Activated CD8-positive, alpha-beta memory T cell treated with anti-CD3 and anti-CD28 coated beads for 48 hours (primary cell): Measurements from ENCODE around the gene CENPW.
A peak's percentile ranks its signal among the peaks of the same experiment; 100 is the strongest.

Experiments
- DNase-seq, 3 experiments: peaks; one replicate each; pipeline ENCODE4 v3.0.0-alpha.2; 2020; ENCODE audit warnings: low read depth in 2 of 3, low spot score in 2 of 3

Gene CENPW

DNA sequence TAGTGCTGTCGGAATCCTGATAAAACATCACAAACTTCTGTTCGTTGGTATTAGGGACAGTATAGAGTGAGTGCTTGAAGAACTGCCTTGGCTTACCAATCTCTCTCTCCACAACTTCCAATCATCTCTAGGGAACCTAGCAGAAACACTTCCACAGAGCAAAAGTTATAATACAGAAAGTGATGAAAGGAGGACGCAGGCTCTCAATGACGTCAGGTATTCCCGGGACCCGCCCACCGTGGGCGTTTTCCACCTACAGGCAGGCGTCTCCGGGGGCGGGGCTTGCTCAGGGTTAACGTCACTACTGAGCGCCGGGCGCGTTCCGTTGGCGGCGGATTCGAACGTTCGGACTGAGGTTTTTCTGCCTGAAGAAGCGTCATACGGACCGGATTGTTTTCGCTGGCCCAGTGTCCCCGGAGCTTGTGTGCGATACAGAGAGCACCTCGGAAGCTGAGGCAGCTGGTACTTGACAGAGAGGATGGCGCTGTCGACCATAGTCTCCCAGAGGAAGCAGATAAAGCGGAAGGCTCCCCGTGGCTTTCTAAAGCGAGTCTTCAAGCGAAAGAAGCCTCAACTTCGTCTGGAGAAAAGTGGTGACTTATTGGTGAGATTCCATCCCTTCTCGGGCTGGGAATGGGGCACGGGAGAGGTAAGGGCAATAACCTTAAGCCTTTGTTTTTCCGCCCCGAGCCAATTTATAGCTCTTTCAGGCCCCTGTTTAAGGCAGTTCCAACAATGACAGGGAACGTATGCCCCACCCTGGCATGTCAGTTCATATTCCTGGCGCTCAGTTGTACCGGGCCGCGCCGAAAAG, at the start of gene CENPW:
Gene CENPW, plus strand, starts transcription at position 320 of the 814 bp plus-strand sequence. Its CDS starts 159 bp downstream, at position 479.
- peak; percentile 82 to 95 (median 92) for DNase-seq

DNA sequence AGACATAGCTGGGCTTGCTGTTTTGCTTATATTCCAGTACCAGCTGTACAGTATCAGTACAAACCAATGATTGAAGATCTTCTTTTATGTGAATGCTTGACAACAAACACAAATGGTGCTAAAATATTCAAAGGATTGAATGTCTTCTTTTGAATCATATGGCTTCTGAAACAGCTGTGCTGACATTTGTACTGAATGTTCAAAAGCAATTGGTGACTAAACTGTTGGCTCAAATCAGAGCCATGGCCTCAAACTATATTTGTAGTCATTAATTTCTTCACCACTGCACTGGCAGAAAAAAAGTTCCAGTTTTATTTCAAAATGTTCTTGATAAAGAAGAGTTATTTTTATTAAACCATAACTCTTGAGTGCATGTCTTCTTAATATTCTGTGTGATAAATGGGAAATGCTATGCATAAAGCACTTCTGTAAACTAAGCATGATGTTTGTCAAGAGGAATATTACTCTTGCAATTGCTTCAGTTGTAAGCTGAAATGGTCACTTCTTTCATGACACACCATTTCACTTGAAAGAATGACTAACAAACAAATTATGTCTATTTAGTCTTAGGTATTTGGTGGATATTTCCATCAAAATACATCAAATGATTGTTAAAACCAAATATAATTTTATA, 45.9 kb upstream of the CENPW start:
- no peak for DNase-seq

DNA sequence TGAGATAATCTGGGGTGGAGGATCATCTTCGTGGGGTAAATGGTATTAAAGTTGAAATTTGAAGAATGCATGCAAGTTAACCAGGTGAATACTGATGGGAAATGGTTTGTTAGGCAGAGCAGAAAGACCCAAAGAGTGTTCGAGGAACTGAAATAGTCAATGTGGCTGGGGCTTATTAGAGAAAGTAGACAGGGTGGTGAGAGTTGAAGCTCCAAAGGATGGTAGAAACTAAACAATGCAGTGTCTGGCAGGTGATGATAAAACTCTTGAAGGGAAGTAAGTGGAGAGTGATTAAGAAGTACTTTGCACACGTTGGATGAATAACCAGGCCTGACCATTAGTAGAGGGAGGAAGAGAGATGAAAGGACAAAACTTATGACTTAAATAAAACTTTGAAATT, 39.8 kb upstream of the CENPW start:
- DNase-seq = no peak

- DNase-seq = no peak
These were observed 39.2 kb upstream of the CENPW start for GRCh38 chr6:126300735-126301134.

- DNase-seq = no peak
These were observed 37.7 kb upstream of the CENPW start for GRCh38 chr6:126302191-126302590.

- no peak for DNase-seq
These were observed 32.1 kb upstream of the CENPW start for GRCh38 chr6:126307849-126308248.

DNA sequence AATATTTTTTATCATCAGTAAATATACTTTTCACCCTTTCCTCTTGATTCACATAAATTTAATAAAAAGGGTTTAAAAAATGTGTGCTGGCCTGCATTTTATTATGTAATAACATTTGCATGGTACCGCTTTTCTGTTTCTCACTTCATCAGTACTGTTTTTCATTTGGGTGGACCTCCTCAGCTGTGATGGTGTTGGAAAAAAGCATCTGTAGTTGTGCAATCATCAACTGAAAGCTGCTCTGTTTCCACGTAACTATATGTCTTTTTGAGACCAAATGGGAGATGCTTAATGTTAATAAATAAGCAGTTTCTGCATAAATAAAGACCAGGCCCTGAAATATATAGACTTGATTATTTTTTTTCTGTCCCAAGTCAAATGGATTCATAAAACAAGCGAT, 31.6 kb upstream of the CENPW start:
- no peak for DNase-seq

DNA sequence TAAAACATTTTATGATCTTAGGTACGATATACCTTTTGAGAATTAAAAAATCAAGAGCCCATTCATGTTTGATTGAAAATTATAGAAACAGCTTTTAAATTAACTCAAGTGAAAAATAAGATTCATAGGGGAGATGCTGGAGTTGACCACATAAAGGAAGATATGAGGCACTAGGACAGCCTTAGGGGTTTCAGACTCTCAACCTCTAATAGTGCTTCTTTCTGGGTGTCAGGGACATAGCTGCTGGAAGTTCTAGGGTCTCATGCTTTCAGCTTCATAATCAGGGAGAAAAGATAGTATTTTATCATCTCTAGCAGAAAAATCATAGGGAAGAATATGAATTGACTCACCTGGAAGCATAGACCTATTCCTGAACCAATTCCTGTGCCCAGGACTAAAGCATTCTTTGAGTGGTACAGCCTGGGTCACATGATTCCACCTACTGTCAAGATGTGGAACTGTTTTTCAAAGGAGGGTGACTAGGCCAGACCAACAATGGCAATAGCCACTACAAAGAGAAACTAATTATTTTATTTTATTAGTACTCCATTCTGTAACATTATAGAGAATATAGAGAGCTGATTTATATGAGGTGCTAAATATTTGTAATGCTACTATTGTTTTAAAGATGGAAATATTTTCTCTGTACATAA, 27.8 kb upstream of the CENPW start:
- DNase-seq = no peak

DNA sequence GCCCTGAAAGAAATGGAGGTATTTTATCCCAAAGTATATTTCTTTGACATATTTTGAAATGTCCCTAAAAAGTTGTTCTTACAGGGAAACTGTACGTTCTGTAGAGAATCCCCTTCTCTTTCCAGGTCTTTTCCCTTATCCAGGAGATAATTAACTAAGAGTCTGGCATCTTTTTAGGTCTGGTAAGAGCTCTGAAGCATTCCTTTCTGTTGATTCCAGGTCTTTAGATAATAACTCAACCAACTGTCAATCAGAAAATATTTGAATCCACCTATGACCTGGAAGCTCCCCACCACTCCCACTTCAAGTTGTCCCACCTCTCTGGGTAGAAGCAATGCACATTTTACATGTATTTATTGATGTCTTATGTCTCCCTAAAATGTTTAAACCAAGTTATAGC, 26.0 kb upstream of the CENPW start:
- DNase-seq = no peak

GRCh38 chr6:126318797-126319196, 21.1 kb upstream of the CENPW start:
- DNase-seq = no peak

- no peak for DNase-seq
These were observed 6.2 kb upstream of the CENPW start for GRCh38 chr6:126333729-126334128.

DNA sequence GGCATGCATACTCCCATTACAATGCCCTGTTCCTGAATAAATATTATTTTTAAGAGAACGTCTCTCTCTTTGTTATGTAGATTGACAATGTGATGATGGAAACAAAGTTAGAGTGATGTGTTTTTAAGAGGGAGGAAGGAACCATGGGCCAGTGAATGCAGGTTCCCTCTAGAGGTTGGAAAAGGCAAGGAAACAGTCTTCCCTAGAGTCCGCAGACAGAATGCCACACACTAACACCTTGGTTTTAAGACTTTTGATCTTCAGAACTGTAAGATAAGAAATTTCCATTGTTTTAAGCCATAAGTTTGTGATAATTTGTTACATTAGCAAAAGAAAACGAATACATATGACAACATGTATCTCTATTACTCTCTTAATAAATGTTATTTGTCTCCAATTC, 4.7 kb upstream of the CENPW start:
- no peak for DNase-seq

GRCh38 chr6:126337323-126337722, 2.6 kb upstream of the CENPW start:
- no peak for DNase-seq

GRCh38 chr6:126341126-126341525, 1.2 kb downstream of the CENPW start:
- DNase-seq = no peak

DNA sequence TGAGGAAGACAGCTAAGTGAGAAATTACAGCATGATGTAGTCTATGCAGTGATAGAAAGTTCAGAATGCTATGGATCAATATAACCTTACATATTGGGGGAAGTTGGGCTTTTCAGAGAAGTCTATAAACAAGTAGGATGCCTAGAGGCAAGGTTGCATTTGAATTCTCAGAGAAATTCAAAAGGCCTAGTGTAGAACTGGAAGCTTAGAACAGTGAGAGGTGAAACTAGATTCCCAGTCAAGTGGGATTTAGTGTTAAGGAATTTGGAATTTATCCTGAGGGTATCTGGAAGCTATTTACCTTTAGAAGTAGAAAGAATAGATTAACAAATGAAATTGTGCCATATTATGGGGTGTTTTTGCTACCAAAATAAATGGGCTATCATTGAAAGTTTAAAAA, 4.3 kb downstream of the CENPW start:
- no peak for DNase-seq

- no peak for DNase-seq
These were observed 12.0 kb downstream of the CENPW start for GRCh38 chr6:126351960-126352359.

DNA sequence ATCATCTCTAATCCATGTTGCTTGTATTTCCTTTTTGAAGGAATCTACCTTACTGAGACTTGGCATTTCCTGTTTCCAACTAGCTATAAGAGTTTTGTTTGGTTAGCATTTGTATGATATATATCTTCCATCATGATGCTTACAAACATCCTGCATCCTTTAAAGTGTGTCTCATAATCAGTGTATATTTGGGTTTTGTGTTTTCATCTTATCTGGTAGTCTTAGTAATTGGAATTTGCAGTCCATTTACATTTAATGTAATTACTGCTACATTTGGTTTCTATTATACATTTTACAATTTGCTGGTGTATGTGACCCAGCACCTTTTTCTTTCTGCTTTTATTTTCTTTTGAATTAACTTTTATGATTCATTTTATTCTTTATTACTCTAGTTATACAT, 12.6 kb downstream of the CENPW start:
- no peak for DNase-seq

DNA sequence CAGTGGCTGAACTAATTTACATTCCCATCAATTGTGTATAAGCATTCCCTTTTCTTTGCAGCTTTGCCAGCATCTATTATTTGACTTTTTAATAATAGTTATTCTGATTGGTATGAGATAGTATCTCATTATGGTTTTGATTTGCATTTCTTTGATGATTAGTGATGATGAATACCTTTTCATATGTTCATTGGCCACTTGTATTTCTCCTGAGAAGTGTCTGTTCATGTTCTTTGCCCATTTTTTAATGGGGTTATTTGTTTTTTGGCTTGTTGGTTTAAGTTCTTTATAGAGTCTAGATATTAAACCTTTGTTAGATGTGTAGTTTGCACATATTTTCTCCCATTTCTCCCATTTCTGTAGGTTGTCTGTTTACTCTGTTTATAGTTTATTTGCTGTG, 16.6 kb downstream of the CENPW start:
- DNase-seq = no peak

GRCh38 chr6:126359936-126360537, 20.1 kb downstream of the CENPW start:
- no peak for DNase-seq

- no peak for DNase-seq
These were observed 22.0 kb downstream of the CENPW start for GRCh38 chr6:126361832-126362440.

- DNase-seq = no peak
These were observed 27.9 kb downstream of the CENPW start for GRCh38 chr6:126367849-126368248.
